Endometrial microvascular endothelial cells (primary cell): ENCODE measurements around the gene PLSCR1. TPM values are rescaled to one million over a fixed set of nuclear protein-coding genes. Genes with fewer than 3 reads are reported as not detected.

Experiments
- in situ Hi-C: cut with HindIII; loops from 2 replicates; pipeline ENCODE4 v1.10.0; 2017; ENCODE audit warnings: low sequenced_read_pairs, low pct_unique_long_range_greater_than_20kb; ENCODE audit errors: inconsistent ontology term
- total RNA-seq: library from RNA; depleted of rRNA; stranded (reverse); fragments of >200 nt; gene quantifications from one replicate; pipeline ENCODE4 v1.2.3, GENCODE V29; 2015; ENCODE audit errors: inconsistent ontology term

The PLSCR1 gene
- total RNA-seq, 1 donor from 2014 or later, result 101 TPM

- in situ Hi-C loops, result no loop called here
These were observed 9.8 kb upstream of the PLSCR1 start for GRCh38 chr3:146554151-146554760.

GRCh38 chr3:146550743-146551510 is 6.5 kb upstream of the PLSCR1 start:
- in situ Hi-C loops, result no loop called here

GRCh38 chr3:146550070-146550615 is 5.7 kb upstream of the PLSCR1 start:
- in situ Hi-C loops, result no loop called here

GRCh38 chr3:146547235-146547835 is 2.9 kb upstream of the PLSCR1 start:
- in situ Hi-C loops, result no loop called here

GRCh38 chr3:146546366-146546965 is 2.1 kb upstream of the PLSCR1 start:
- in situ Hi-C loops, result no loop called here

GRCh38 chr3:146544929-146545528 is 622 bp upstream of the PLSCR1 start:
- in situ Hi-C loops, result no loop called here

GRCh38 chr3:146543461-146544001 is 876 bp downstream of the PLSCR1 start:
- in situ Hi-C loops, result no loop called here

- in situ Hi-C loops, result no loop called here
These were observed 1.4 kb downstream of the PLSCR1 start for GRCh38 chr3:146542978-146543377.

GRCh38 chr3:146542179-146542578 is 2.2 kb downstream of the PLSCR1 start:
- in situ Hi-C loops, result no loop called here

- in situ Hi-C loops, result no loop called here
These were observed 3.4 kb downstream of the PLSCR1 start for GRCh38 chr3:146540978-146541377.

- in situ Hi-C loops, result no loop called here
These were observed 4.2 kb downstream of the PLSCR1 start for GRCh38 chr3:146540236-146540635.

GRCh38 chr3:146539315-146539714 is 5.1 kb downstream of the PLSCR1 start:
- in situ Hi-C loops, result no loop called here

- in situ Hi-C loops, result no loop called here
These were observed 6.8 kb downstream of the PLSCR1 start for GRCh38 chr3:146537603-146538002.

- in situ Hi-C loops, result no loop called here
These were observed 7.7 kb downstream of the PLSCR1 start for GRCh38 chr3:146536681-146537080.

GRCh38 chr3:146532406-146532805 is 12.0 kb downstream of the PLSCR1 start:
- in situ Hi-C loops, result no loop called here

GRCh38 chr3:146530609-146531008 is 13.8 kb downstream of the PLSCR1 start:
- in situ Hi-C loops, result no loop called here

- in situ Hi-C loops, result no loop called here
These were observed 15.4 kb downstream of the PLSCR1 start for GRCh38 chr3:146529021-146529420.

GRCh38 chr3:146524961-146525360 is 19.4 kb downstream of the PLSCR1 start:
- in situ Hi-C loops, result no loop called here

- in situ Hi-C loops, result no loop called here
These were observed 20.9 kb downstream of the PLSCR1 start for GRCh38 chr3:146523531-146523930.
